OCI-M2 (cell line): Measurements from ENCODE around the gene POMC.
"Not testable (repeated sequence)": the region's sequence is repeated elsewhere in the genome, so short reads cannot be mapped to it uniquely, and the experiment has no call there.

Source experiments
- DNase-seq: peaks from one replicate; lab custom pipeline; 2025; ENCODE audit not compliant: unreplicated experiment; lab: John Stamatoyannopoulos, UW

POMC gene

GRCh38 chr2:25140535-25140934, 27.8 kb downstream of the POMC start:
- DNase-seq = not testable (repeated sequence)

GRCh38 chr2:25132693-25133092, 35.7 kb downstream of the POMC start:
- no peak for DNase-seq

GRCh38 chr2:25132299-25132635, 36.1 kb downstream of the POMC start:
- no peak for DNase-seq

DNA sequence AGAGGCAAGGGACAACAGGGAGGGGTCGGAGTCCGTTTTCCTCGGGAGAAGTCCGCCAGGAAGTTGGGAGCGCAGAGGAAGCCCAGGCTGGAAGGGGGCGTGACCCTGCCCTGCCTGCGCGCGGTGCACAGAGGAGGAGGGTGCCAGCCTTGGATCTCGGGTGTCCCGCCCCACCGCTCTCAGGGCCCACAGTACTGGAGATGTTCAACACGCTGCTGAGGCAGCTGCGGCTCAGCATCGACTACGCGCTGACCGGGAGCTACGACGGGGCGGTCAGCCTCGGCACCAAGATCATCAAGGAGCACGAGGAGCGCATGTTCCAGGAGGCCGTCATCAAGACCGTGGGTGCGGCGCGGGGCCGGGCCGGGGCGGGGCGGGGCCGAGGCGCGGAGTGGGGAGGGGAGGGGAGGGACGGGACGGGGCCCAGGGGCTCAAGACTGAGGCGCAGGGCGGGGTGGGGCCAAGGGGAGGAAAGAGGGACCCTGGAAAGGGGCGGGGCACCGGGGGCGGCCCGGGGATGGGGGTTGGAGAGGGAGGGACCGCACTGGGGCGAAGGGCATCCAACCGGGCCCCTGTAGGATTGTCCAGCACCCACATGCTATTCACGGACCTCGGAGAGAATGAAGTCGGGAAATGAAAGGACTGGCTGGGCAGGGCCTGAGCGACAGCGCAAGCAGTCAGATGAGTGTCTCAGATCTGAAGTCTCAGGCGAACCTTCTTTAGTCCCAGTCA, 36.6 kb downstream of the POMC start:
- DNase-seq = no peak

- no peak for DNase-seq
These were observed 37.2 kb downstream of the POMC start for GRCh38 chr2:25131253-25131566.

DNA sequence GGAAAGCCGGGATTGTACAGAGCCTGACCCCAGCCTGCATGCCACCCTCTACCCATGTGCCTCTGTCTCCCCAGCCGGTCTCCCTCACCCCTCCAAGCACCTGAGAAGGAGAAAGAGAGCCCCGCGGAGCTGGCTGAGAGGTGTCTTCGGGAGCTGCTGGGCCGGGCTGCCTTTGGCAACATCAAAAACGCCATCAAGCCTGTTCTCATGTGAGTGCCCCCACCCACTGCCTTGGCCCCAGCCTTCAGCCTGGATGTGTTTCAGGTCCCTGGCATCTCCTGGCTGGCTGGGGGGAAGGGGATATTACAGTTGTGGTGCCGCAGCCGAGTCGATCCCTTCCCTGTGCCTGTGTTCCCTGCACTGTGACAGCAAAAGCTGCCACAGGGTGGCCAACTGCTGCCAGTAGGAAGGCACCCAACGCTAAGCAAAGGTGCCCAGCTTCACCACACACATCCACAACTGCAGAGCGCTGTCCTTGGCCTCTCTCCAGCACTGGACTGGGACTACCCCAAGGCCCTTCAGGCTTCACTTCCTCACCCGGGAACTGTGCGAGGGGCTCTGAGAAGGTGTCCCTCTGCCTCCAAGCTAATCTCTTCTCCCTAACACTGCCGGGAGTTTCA, 38.4 kb downstream of the POMC start:
- DNase-seq = no peak

- DNase-seq = no peak
These were observed 40.7 kb downstream of the POMC start for GRCh38 chr2:25127646-25128045.

GRCh38 chr2:25127071-25127470, 41.3 kb downstream of the POMC start:
- DNase-seq = not testable (repeated sequence)

- no peak for DNase-seq
These were observed 42.4 kb downstream of the POMC start for GRCh38 chr2:25125976-25126375.

DNA sequence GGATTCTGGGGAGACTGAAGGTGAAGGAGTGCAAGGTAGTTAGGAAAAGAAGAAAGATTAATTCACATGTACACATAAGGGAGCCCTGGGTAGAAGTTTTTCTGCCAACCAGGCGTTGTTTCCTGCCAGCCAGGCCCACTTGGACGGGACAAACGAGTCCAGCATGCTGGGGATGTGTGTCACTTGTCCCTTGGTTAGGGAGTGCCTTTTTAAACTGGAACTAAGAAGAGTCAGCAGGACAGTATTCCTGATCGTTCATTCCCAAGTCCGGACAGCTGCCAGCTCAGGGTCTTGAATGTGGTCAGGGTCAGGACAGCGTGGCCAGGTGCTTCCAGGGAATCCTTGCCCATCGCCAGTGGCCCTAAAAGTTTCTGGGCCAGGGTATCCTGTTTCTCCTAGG, 43.2 kb downstream of the POMC start:
- no peak for DNase-seq

- no peak for DNase-seq
These were observed 44.7 kb downstream of the POMC start for GRCh38 chr2:25123682-25124081.

GRCh38 chr2:25122367-25122766, 46.0 kb downstream of the POMC start:
- DNase-seq = no peak

GRCh38 chr2:25119263-25119662, 49.1 kb downstream of the POMC start:
- no peak for DNase-seq

DNA sequence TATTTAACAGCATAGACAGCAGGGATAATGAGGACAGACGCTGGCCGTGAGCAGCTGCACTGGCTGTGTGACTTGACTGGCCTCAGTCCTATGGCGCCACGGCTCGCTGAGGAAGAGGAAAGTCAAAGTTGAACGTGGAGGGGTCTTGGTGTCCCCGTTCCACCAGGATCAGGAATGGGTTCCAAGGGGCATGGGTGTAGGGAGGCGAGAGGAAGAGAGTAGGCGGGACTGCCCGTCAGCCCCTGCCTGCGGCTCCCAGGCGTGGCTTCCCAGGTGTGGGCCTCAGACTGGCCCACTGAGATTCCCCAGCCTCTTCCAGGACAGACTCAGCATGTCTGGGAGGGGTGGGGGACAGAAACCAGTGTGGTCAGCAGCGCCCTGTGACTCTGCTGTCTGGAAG, 51.4 kb downstream of the POMC start:
- no peak for DNase-seq

GRCh38 chr2:25115902-25116301, 52.5 kb downstream of the POMC start:
- DNase-seq = no peak

DNA sequence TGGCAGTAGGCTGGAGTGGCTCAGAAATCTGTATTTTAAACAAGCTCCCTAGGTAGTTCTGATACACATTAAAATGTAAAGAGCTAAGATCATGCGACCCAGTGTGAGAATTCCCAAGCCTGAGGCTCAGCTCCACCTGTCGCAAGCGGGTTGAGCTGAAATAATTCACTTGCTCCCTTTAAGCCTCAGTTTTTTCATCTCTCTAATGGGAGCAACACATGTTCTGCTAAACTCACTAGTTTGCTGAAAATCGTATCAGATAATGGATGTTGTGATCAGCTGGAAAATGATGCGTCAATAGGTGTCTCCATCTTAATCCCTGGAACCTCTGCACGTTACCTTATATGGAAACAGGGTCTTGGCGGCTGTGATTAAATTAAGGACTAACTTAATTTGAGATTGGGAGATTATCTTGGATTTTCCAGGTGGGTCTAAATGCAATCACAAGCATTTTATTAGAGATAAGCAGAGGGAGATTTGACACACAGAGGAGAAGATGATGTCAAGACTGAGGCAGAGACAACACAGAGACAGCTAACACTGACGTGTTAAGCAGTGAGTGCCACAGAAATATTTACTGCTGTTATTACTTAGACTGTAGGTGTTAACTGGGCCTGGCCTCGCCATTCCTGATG, 53.0 kb downstream of the POMC start:
- no peak for DNase-seq

DNA sequence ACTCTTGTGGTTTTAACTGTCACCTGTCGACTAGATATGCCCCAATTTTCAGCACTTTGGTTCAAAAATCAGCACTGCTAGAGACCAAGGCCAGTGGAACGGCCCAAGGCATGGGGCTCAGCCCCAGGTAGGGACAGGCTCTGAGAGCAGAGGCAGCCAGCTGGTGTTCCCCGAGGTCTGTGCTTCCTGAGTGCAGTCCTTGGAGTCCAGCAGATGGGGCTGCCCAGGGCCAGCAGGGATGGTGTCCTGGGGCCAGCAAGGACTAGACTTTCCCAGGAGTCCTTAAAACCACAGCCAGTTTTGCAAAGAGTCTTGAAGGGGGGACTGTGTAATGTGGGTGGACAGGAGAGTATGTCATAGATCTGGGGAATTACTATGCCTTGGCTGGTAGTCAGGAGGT, 56.3 kb downstream of the POMC start:
- no peak for DNase-seq
